Articular chondrocyte of knee joint (primary cell): ENCODE results near the gene DNAJC12. TPM values are rescaled to one million over a fixed set of nuclear protein-coding genes. Genes with fewer than 3 reads are reported as not detected.

Experiments used
- small RNA-seq: library from RNA; depleted of rRNA; stranded (forward); fragments of <200 nt; gene quantifications from one replicate; pipeline ENCODE3, GENCODE V24; 2012
- total RNA-seq: library from RNA; depleted of rRNA; stranded (reverse); fragments of >200 nt; gene quantifications from 2 replicates; pipeline ENCODE4 v1.2.3, GENCODE V29; 2012

DNAJC12 gene
- total RNA-seq: 0.26 and 1.4 TPM in 2 replicates

GRCh38 chr10:67837541-67838314, at the start of gene DNAJC12:
DNAJC12 (minus strand) TSS chr10:67838188; CDS start chr10:67838011, 177 bp downstream.

DNA sequence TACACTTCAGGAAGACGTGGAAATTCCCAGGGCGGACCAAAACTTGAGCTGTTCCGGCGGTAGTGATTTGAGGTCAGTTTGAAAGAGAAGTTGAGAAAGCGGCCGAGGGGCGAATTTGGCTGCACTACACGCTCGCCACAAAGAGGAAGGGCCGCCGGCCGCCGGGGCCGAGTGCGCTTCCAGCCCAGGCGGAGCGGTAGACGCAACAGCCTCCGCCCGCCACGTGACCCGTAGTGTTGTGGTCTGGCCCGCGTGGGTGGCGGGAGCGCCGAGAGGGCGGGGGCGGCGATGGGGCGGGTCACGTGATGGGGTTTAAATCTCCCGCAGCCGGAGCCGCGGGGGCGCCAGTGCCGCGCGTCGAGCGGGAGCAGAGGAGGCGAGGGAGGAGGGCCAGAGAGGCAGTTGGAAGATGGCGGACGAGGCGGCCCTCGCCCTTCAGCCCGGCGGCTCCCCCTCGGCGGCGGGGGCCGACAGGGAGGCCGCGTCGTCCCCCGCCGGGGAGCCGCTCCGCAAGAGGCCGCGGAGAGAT, 46.4 kb upstream of the DNAJC12 start, which contains the start of gene SIRT1:
Gene SIRT1, plus strand, starts transcription at position 344 of the 529 bp plus-strand sequence. Its CDS starts 66 bp downstream, at position 410.

Small RNA genes within 50 kb of the gene (small RNA-seq; reads per million reads assigned to genes)
- gene RN7SL394P (not detected), gene RNU6-1250P (not detected), gene RNU6-523P (not detected)

Other genes with a start within 250 kb of the DNAJC12 start
- not detected in 2 replicates for gene CTNNA3, start 142.0 kb downstream of the DNAJC12 start, total RNA-seq
- 24.2 and 26.5 TPM in 2 replicates for gene SIRT1, start 46.5 kb upstream of the DNAJC12 start, total RNA-seq
- gene HERC4, start 237.1 kb upstream of the DNAJC12 start, total RNA-seq: 406 and 497 TPM in 2 replicates